Hepatocyte (in vitro differentiated cells): Measurements from ENCODE around the gene ACKR3. TPM values are rescaled to one million over a fixed set of nuclear protein-coding genes. Genes with fewer than 3 reads are reported as not detected.

ENCODE experiments used
- DNase-seq: peaks from one replicate; pipeline ENCODE4 v3.0.0-alpha.2; 2016; ENCODE audit warnings: low spot score
- H2AFZ ChIP-seq: fragments of 200-600 bp; sonication (generic); 2 replicates; pipeline ENCODE4 v1.6.0; 2016; ENCODE audit warnings: antibody characterized with exemption, mild to moderate bottlenecking
- H3K27ac ChIP-seq: fragments of 200-600 bp; sonication (generic); 2 replicates; pipeline ENCODE4 v1.5.1; 2016; ENCODE audit warnings: mild to moderate bottlenecking
- H3K27me3 ChIP-seq: fragments of 200-600 bp; sonication (generic); 2 replicates; pipeline ENCODE4 v1.6.1; 2016
- H3K36me3 ChIP-seq: fragments of 200-600 bp; sonication (generic); replicated peaks from 2 replicates; pipeline ENCODE4 v1.5.1; 2016; ENCODE audit warnings: low read depth; ENCODE audit not compliant: insufficient read depth
- H3K4me1 ChIP-seq: fragments of 200-600 bp; sonication (generic); 2 replicates; pipeline ENCODE4 v1.5.1; 2016; ENCODE audit warnings: mild to moderate bottlenecking, moderate library complexity; ENCODE audit not compliant: insufficient read depth
- H3K4me2 ChIP-seq: fragments of 200-600 bp; sonication (generic); 2 replicates; pipeline ENCODE4 v1.6.0; 2016
- H3K4me3 ChIP-seq: fragments of 200-600 bp; sonication (generic); 2 replicates; pipeline ENCODE4 v1.5.1; 2016; ENCODE audit warnings: mild to moderate bottlenecking
- H3K79me2 ChIP-seq: fragments of 200-600 bp; sonication (generic); 2 replicates; pipeline ENCODE4 v1.6.0; 2017; ENCODE audit warnings: mild to moderate bottlenecking
- H3K9me2 ChIP-seq: fragments of 200-600 bp; sonication (generic); replicated peaks from 2 replicates; pipeline ENCODE4 v1.6.0; 2017; ENCODE audit warnings: mild to moderate bottlenecking; ENCODE audit not compliant: insufficient read depth
- H3K9me3 ChIP-seq: fragments of 200-600 bp; sonication (generic); 2 replicates; pipeline ENCODE4 v1.5.1; 2016; ENCODE audit warnings: low read depth, mild to moderate bottlenecking
- H4K20me1 ChIP-seq: fragments of 200-600 bp; sonication (generic); 2 replicates; pipeline ENCODE4 v1.6.0; 2016; ENCODE audit warnings: mild to moderate bottlenecking; ENCODE audit not compliant: insufficient read depth, poor library complexity, severe bottlenecking
- EZH2 ChIP-seq: fragments of 200-600 bp; sonication (generic); IDR thresholded peaks from 2 replicates; pipeline ENCODE4 v1.6.1; 2016; ENCODE audit warnings: antibody characterized with exemption, mild to moderate bottlenecking, borderline replicate concordance
- EZH2phosphoT487 ChIP-seq: fragments of 200-600 bp; sonication (generic); IDR thresholded peaks from one replicate; pipeline ENCODE4 v1.6.1; 2018; ENCODE audit warnings: antibody characterized with exemption, mild to moderate bottlenecking, low read depth, moderate library complexity; ENCODE audit not compliant: unreplicated experiment, severe bottlenecking
- WGBS: methylation state at CpG from one replicate; pipeline ENCODE4 v1.1.6; 2016; ENCODE audit warnings: low lambda C conversion rate; ENCODE audit errors: missing lambda C conversion rate; 5-methylcytosine and 5-hydroxymethylcytosine counted together
- polyA plus RNA-seq: library from polyadenylated mRNA; unstranded; fragments of >200 nt; fragmentation: Nextera tagmentation; extraction: Ambion mirVana; gene quantifications from 2 replicates; pipeline ENCODE4 v1.2.1, GENCODE V29; 2016
- total RNA-seq: library from RNA; depleted of rRNA; stranded (reverse); fragments of >200 nt; gene quantifications from 2 replicates; pipeline ENCODE4 v1.2.3, GENCODE V29; 2014
- TF ChIP-seq, protein P1 (sequence below): fragments of 200-600 bp; sonication (generic); IDR thresholded peaks from 2 replicates; pipeline ENCODE4 v1.5.1; 2016; ENCODE audit warnings: antibody characterized with exemption, mild to moderate bottlenecking; ENCODE audit not compliant: poor library complexity

The ACKR3 gene
- total and polyA plus RNA-seq, 2 experiments from 2014 or later = 49.5 to 58.9 TPM

DNA sequence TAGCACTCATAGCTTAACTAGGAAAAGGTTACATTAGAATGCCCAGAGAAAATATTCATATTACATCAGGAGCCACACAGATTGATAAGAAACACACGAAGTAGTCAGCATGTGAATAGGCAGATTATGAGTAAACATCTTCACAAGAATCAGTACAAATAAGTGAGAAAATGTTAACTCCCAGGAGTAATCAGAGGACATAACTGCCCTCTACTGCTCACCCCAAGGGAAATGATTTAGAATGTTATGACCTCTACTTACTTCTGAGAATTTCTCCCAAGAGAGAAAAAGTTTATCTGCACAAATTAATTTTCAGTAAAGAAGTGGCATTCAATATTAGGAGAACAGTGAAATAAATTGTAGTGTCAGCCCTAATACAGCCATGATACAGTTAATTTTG lies 39.1 kb upstream of the ACKR3 start:
- no peak for DNase-seq
- H3K9me2 ChIP-seq = no peaks in the 10 kb centered on the region
- no peak for TF ChIP-seq EZH2phosphoT487
- TF ChIP-seq EZH2 = no peak
- TF ChIP-seq, protein P1, sequence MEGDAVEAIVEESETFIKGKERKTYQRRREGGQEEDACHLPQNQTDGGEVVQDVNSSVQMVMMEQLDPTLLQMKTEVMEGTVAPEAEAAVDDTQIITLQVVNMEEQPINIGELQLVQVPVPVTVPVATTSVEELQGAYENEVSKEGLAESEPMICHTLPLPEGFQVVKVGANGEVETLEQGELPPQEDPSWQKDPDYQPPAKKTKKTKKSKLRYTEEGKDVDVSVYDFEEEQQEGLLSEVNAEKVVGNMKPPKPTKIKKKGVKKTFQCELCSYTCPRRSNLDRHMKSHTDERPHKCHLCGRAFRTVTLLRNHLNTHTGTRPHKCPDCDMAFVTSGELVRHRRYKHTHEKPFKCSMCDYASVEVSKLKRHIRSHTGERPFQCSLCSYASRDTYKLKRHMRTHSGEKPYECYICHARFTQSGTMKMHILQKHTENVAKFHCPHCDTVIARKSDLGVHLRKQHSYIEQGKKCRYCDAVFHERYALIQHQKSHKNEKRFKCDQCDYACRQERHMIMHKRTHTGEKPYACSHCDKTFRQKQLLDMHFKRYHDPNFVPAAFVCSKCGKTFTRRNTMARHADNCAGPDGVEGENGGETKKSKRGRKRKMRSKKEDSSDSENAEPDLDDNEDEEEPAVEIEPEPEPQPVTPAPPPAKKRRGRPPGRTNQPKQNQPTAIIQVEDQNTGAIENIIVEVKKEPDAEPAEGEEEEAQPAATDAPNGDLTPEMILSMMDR = no peak
- H3K9me3 ChIP-seq = no peaks in the 10 kb centered on the region
- H3K27ac ChIP-seq = no peak overlapping the region
- H3K36me3 ChIP-seq = no peaks in the 10 kb centered on the region
- H3K4me2 ChIP-seq = no peak overlapping the region
- no peaks in the 10 kb centered on the region for H3K79me2 ChIP-seq
- no peak overlapping the region for H3K4me3 ChIP-seq
- no peak overlapping the region for H2AFZ ChIP-seq
- H3K27me3 ChIP-seq = no peaks in the 10 kb centered on the region
- 28% methylated on average over 1 of the region's 1 CpG for WGBS
- H3K4me1 ChIP-seq = peaks cover 9% of the 10 kb centered on the region
- no peaks in the 10 kb centered on the region for H4K20me1 ChIP-seq

DNA sequence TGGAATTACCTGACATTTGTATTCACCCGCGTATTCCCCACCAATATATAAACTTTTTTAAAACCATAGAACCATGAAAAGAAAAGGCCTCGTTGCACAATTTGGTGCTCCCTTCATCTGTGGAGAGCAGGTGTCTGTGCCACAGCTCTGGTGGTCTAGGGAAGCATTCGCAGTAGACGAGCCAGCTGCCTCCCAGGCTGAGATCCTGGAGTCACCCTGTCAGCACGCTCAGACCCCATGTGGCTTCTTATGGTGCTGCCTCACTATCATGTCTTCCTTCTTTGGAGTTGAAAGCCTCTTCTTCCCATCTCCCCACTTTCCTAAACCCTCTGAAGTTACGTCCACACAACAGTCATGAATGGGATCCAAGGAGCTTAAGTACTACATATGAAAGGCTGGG lies 38.4 kb upstream of the ACKR3 start:
- H3K27me3 ChIP-seq = no peaks in the 10 kb centered on the region
- DNase-seq = no peak
- TF ChIP-seq EZH2phosphoT487 = no peak
- TF ChIP-seq EZH2 = no peak
- TF ChIP-seq, protein P1 = no peak
- H3K27ac ChIP-seq = no peak overlapping the region
- H3K9me3 ChIP-seq = no peaks in the 10 kb centered on the region
- no peaks in the 10 kb centered on the region for H3K36me3 ChIP-seq
- H3K4me2 ChIP-seq = no peak overlapping the region
- no peaks in the 10 kb centered on the region for H3K9me2 ChIP-seq
- no peak overlapping the region for H3K4me3 ChIP-seq
- peaks cover 9% of the 10 kb centered on the region for H3K4me1 ChIP-seq
- 95% methylated on average over 7 of the region's 7 CpGs for WGBS
- no peaks in the 10 kb centered on the region for H3K79me2 ChIP-seq
- H4K20me1 ChIP-seq = no peaks in the 10 kb centered on the region
- H2AFZ ChIP-seq = no peak overlapping the region

DNA sequence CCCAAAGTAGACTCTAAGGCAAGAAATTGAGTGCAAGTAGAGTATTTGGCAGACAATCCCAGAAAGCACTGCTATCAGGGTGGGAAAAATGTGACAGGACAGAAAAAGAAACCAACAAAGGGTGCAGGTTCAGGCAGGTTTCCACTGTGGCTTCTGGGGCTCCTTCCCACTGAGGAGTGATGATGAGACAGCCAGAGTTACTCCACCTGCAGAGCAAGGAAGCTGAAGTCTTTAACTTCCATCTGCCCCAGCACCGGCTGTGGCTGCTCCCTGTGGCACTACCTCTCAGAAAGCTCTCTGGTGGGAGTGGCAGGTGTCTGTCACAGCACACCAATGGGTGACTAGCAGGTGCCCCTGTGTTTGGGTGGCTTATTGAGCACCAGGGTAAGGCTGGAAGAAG lies 37.6 kb upstream of the ACKR3 start:
- H3K9me3 ChIP-seq = no peaks in the 10 kb centered on the region
- TF ChIP-seq, protein P1 = no peak
- no peak for TF ChIP-seq EZH2phosphoT487
- no peak overlapping the region for H3K4me3 ChIP-seq
- H2AFZ ChIP-seq = no peak overlapping the region
- WGBS = 64% methylated on average over 1 of the region's 1 CpG
- no peak overlapping the region for H3K4me2 ChIP-seq
- DNase-seq = no peak
- H3K27me3 ChIP-seq = no peaks in the 10 kb centered on the region
- H4K20me1 ChIP-seq = no peaks in the 10 kb centered on the region
- no peaks in the 10 kb centered on the region for H3K36me3 ChIP-seq
- no peaks in the 10 kb centered on the region for H3K79me2 ChIP-seq
- no peak overlapping the region for H3K27ac ChIP-seq
- peaks cover 3% of the 10 kb centered on the region for H3K4me1 ChIP-seq
- H3K9me2 ChIP-seq = no peaks in the 10 kb centered on the region

DNA sequence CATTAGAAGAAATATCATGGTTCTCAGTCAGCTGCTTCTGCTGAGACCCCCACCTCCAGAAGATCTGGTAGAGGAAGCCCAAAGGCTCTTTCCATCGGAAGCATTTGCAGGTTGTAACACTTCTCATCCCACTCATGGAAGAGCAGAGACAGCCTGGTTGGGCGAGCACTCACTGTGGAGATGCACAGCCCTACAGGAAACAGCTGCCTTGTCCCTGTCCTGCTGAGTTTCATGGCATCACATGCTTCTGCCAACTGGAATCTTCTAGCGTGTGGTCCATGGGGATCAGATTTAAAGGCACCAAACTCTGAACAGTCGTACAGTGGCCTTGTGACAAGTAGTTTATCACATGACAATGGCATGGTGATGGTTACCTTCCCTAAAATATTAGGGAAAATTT lies 36.3 kb upstream of the ACKR3 start:
- Histone ChIP-seq H3K4me1 (peaks cover 3% of the 10 kb centered on the region), H3K9me2 (no peaks in the 10 kb centered on the region), H3K4me3 (no peak overlapping the region), H3K36me3 (no peaks in the 10 kb centered on the region), H3K27me3 (no peaks in the 10 kb centered on the region), H4K20me1 (no peaks in the 10 kb centered on the region), H3K27ac (no peak overlapping the region), H3K79me2 (no peaks in the 10 kb centered on the region), H2AFZ (no peak overlapping the region), H3K9me3 (no peaks in the 10 kb centered on the region), H3K4me2 (no peak overlapping the region)
- DNase-seq = no peak
- WGBS = 87% methylated on average over 4 of the region's 4 CpGs
- TF ChIP-seq EZH2 (no peak), EZH2phosphoT487 (no peak)
- TF ChIP-seq, protein P1 = no peak
